ENCODE measurements around the gene SDSL.

Gene SDSL

GRCh38 chr12:113466454-113467141 is 44.4 kb downstream of the SDSL start:
- H3K27me3 ChIP-seq (replicated peaks; ENCODE audit: control insufficient read depth, insufficient read depth, low read length) = peaks cover 79% of the 10 kb centered on the region
- no peak overlapping the region for H3K9ac ChIP-seq (ENCODE audit: low read length)
- H3K36me3 ChIP-seq (ENCODE audit: control insufficient read depth, insufficient read depth, low read length, severe bottlenecking) = no peaks in the 10 kb centered on the region
- H3K4me1 ChIP-seq (ENCODE audit: control insufficient read depth, insufficient read depth, low read length) = no peaks in the 10 kb centered on the region
- H3K4me3 ChIP-seq (ENCODE audit: low read length) = peak overlapping the region; percentile 69
- DNase-seq (ENCODE audit: low read depth) = no peak
- H3K9me3 ChIP-seq (ENCODE audit: control insufficient read depth, low read length) = no peaks in the 10 kb centered on the region

GRCh38 chr12:113467142-113467501 is 44.9 kb downstream of the SDSL start:
- Histone ChIP-seq H3K9ac (ENCODE audit: low read length) (no peak overlapping the region), H3K4me3 (ENCODE audit: low read length) (peak overlapping the region; percentile 69), H3K36me3 (ENCODE audit: control insufficient read depth, insufficient read depth, low read length, severe bottlenecking) (no peaks in the 10 kb centered on the region), H3K9me3 (ENCODE audit: control insufficient read depth, low read length) (no peaks in the 10 kb centered on the region), H3K4me1 (ENCODE audit: control insufficient read depth, insufficient read depth, low read length) (no peaks in the 10 kb centered on the region), H3K27me3 (replicated peaks; ENCODE audit: control insufficient read depth, insufficient read depth, low read length) (peaks cover 81% of the 10 kb centered on the region)
- DNase-seq (ENCODE audit: low read depth) = no peak

GRCh38 chr12:113467502-113468364 is 45.6 kb downstream of the SDSL start:
- Histone ChIP-seq H3K36me3 (ENCODE audit: control insufficient read depth, insufficient read depth, low read length, severe bottlenecking) (no peaks in the 10 kb centered on the region), H3K9me3 (ENCODE audit: control insufficient read depth, low read length) (no peaks in the 10 kb centered on the region), H3K27me3 (replicated peaks; ENCODE audit: control insufficient read depth, insufficient read depth, low read length) (peaks cover 85% of the 10 kb centered on the region), H3K9ac (ENCODE audit: low read length) (no peak overlapping the region), H3K4me3 (ENCODE audit: low read length) (peak overlapping the region; percentile 69), H3K4me1 (ENCODE audit: control insufficient read depth, insufficient read depth, low read length) (no peaks in the 10 kb centered on the region)
- DNase-seq (ENCODE audit: low read depth) = no peak

- H3K36me3 ChIP-seq (ENCODE audit: control insufficient read depth, insufficient read depth, low read length, severe bottlenecking) = no peaks in the 10 kb centered on the region
- no peak for DNase-seq (ENCODE audit: low read depth)
- no peaks in the 10 kb centered on the region for H3K4me1 ChIP-seq (ENCODE audit: control insufficient read depth, insufficient read depth, low read length)
- H3K9me3 ChIP-seq (ENCODE audit: control insufficient read depth, low read length) = no peaks in the 10 kb centered on the region
- no peak overlapping the region for H3K4me3 ChIP-seq (ENCODE audit: low read length)
- H3K9ac ChIP-seq (ENCODE audit: low read length) = no peak overlapping the region
- H3K27me3 ChIP-seq (replicated peaks; ENCODE audit: control insufficient read depth, insufficient read depth, low read length) = peaks cover 89% of the 10 kb centered on the region
Measured at GRCh38 chr12:113468365-113469223, 46.4 kb downstream of the SDSL start.

- no peaks in the 10 kb centered on the region for H3K36me3 ChIP-seq (ENCODE audit: control insufficient read depth, insufficient read depth, low read length, severe bottlenecking)
- H3K4me1 ChIP-seq (ENCODE audit: control insufficient read depth, insufficient read depth, low read length) = no peaks in the 10 kb centered on the region
- no peak overlapping the region for H3K4me3 ChIP-seq (ENCODE audit: low read length)
- DNase-seq (ENCODE audit: low read depth) = no peak
- H3K27me3 ChIP-seq (replicated peaks; ENCODE audit: control insufficient read depth, insufficient read depth, low read length) = peaks cover 90% of the 10 kb centered on the region
- no peak overlapping the region for H3K9ac ChIP-seq (ENCODE audit: low read length)
- no peaks in the 10 kb centered on the region for H3K9me3 ChIP-seq (ENCODE audit: control insufficient read depth, low read length)
Measured at GRCh38 chr12:113469224-113469948, 47.2 kb downstream of the SDSL start.

- Histone ChIP-seq H3K27me3 (replicated peaks; ENCODE audit: control insufficient read depth, insufficient read depth, low read length) (peaks cover 90% of the 10 kb centered on the region), H3K9ac (ENCODE audit: low read length) (no peak overlapping the region), H3K36me3 (ENCODE audit: control insufficient read depth, insufficient read depth, low read length, severe bottlenecking) (no peaks in the 10 kb centered on the region), H3K4me3 (ENCODE audit: low read length) (no peak overlapping the region), H3K9me3 (ENCODE audit: control insufficient read depth, low read length) (no peaks in the 10 kb centered on the region), H3K4me1 (ENCODE audit: control insufficient read depth, insufficient read depth, low read length) (no peaks in the 10 kb centered on the region)
- DNase-seq (ENCODE audit: low read depth) = no peak
Measured at GRCh38 chr12:113469949-113470743, 48.0 kb downstream of the SDSL start.

GRCh38 chr12:113470871-113471618 is 48.9 kb downstream of the SDSL start:
- no peak for DNase-seq (ENCODE audit: low read depth)
- Histone ChIP-seq H3K36me3 (ENCODE audit: control insufficient read depth, insufficient read depth, low read length, severe bottlenecking) (no peaks in the 10 kb centered on the region), H3K4me1 (ENCODE audit: control insufficient read depth, insufficient read depth, low read length) (no peaks in the 10 kb centered on the region), H3K27me3 (replicated peaks; ENCODE audit: control insufficient read depth, insufficient read depth, low read length) (peaks cover 92% of the 10 kb centered on the region), H3K9me3 (ENCODE audit: control insufficient read depth, low read length) (no peaks in the 10 kb centered on the region), H3K9ac (ENCODE audit: low read length) (no peak overlapping the region), H3K4me3 (ENCODE audit: low read length) (no peak overlapping the region)

- H3K9ac ChIP-seq (ENCODE audit: low read length) = no peak within 1 kb of the TSS
- no peak for DNase-seq (ENCODE audit: low read depth)
- no peak within 1 kb of the TSS for H3K4me3 ChIP-seq (ENCODE audit: low read length)
- peaks cover 85% of the 10 kb centered on the region for H3K27me3 ChIP-seq (replicated peaks; ENCODE audit: control insufficient read depth, insufficient read depth, low read length)
- H3K36me3 ChIP-seq (ENCODE audit: control insufficient read depth, insufficient read depth, low read length, severe bottlenecking) = no peaks in the 10 kb centered on the region
- no peaks in the 10 kb centered on the region for H3K9me3 ChIP-seq (ENCODE audit: control insufficient read depth, low read length)
- no peaks in the 10 kb centered on the region for H3K4me1 ChIP-seq (ENCODE audit: control insufficient read depth, insufficient read depth, low read length)
Measured at GRCh38 chr12:113471619-113472171, 49.5 kb downstream of the SDSL start, which contains the start of gene LHX5. LHX5 (minus strand) TSS chr12:113471871; CDS start chr12:113471498, 373 bp downstream.

GRCh38 chr12:113472191-113473121 is 50.3 kb downstream of the SDSL start:
- no peaks in the 10 kb centered on the region for H3K9me3 ChIP-seq (ENCODE audit: control insufficient read depth, low read length)
- no peak overlapping the region for H3K9ac ChIP-seq (ENCODE audit: low read length)
- H3K27me3 ChIP-seq (replicated peaks; ENCODE audit: control insufficient read depth, insufficient read depth, low read length) = peaks cover 81% of the 10 kb centered on the region
- no peak overlapping the region for H3K4me3 ChIP-seq (ENCODE audit: low read length)
- no peaks in the 10 kb centered on the region for H3K36me3 ChIP-seq (ENCODE audit: control insufficient read depth, insufficient read depth, low read length, severe bottlenecking)
- no peaks in the 10 kb centered on the region for H3K4me1 ChIP-seq (ENCODE audit: control insufficient read depth, insufficient read depth, low read length)
- no peak for DNase-seq (ENCODE audit: low read depth)

Data from adipocyte (in vitro differentiated cells).